GM19025 (cell line): ENCODE data around the gene ADARB2.

Source experiments
- ATAC-seq: cut with Tn5 transposase; IDR thresholded peaks from one replicate; pipeline ENCODE4 v1.9.1; 2021; ENCODE audit warnings: mild to moderate bottlenecking, low read depth, moderate library complexity; ENCODE audit not compliant: unreplicated experiment

ADARB2 gene

GRCh38 chr10:1665021-1665661 lies 72.2 kb downstream of the ADARB2 start:
- no peak for ATAC-seq

- no peak for ATAC-seq
These were observed 72.9 kb downstream of the ADARB2 start for GRCh38 chr10:1664333-1664964.

- ATAC-seq: no peak
These were observed 74.1 kb downstream of the ADARB2 start for GRCh38 chr10:1663226-1663625.

GRCh38 chr10:1662438-1663025 lies 74.8 kb downstream of the ADARB2 start:
- no peak for ATAC-seq

- ATAC-seq: peak; percentile 62
These were observed 75.4 kb downstream of the ADARB2 start for GRCh38 chr10:1661859-1662437.

GRCh38 chr10:1661416-1661815 lies 75.9 kb downstream of the ADARB2 start:
- ATAC-seq: no peak

- ATAC-seq: no peak
These were observed 76.5 kb downstream of the ADARB2 start for GRCh38 chr10:1660815-1661214.

- ATAC-seq: no peak
These were observed 76.9 kb downstream of the ADARB2 start for GRCh38 chr10:1660386-1660785.

- no peak for ATAC-seq
These were observed 78.0 kb downstream of the ADARB2 start for GRCh38 chr10:1659221-1659791.

GRCh38 chr10:1658658-1659057 lies 78.7 kb downstream of the ADARB2 start:
- no peak for ATAC-seq

- no peak for ATAC-seq
These were observed 79.8 kb downstream of the ADARB2 start for GRCh38 chr10:1657479-1657878.

GRCh38 chr10:1655367-1655766 lies 82.0 kb downstream of the ADARB2 start:
- ATAC-seq: no peak

- ATAC-seq: no peak
These were observed 82.4 kb downstream of the ADARB2 start for GRCh38 chr10:1654811-1655356.

GRCh38 chr10:1654247-1654646 lies 83.1 kb downstream of the ADARB2 start:
- no peak for ATAC-seq

- ATAC-seq: no peak
These were observed 84.0 kb downstream of the ADARB2 start for GRCh38 chr10:1653321-1653720.

- ATAC-seq: no peak
These were observed 85.2 kb downstream of the ADARB2 start for GRCh38 chr10:1652151-1652550.

- ATAC-seq: no peak
These were observed 85.9 kb downstream of the ADARB2 start for GRCh38 chr10:1651270-1651966.

- no peak for ATAC-seq
These were observed 86.6 kb downstream of the ADARB2 start for GRCh38 chr10:1650542-1651269.

GRCh38 chr10:1648648-1649047 lies 88.7 kb downstream of the ADARB2 start:
- no peak for ATAC-seq

GRCh38 chr10:1646332-1646731 lies 91.0 kb downstream of the ADARB2 start:
- no peak for ATAC-seq
